ENCODE data around the gene TSPEAR. TPM values are rescaled to one million over a fixed set of nuclear protein-coding genes. Genes with fewer than 3 reads are reported as not detected.
"Not testable (repeated sequence)": the region's sequence is repeated elsewhere in the genome, so short reads cannot be mapped to it uniquely, and the experiment has no call there.

Gene TSPEAR
- total and polyA plus RNA-seq, 2 donors (not counting 1 experiment from before 2014, with no cell fraction given): not detected

DNA sequence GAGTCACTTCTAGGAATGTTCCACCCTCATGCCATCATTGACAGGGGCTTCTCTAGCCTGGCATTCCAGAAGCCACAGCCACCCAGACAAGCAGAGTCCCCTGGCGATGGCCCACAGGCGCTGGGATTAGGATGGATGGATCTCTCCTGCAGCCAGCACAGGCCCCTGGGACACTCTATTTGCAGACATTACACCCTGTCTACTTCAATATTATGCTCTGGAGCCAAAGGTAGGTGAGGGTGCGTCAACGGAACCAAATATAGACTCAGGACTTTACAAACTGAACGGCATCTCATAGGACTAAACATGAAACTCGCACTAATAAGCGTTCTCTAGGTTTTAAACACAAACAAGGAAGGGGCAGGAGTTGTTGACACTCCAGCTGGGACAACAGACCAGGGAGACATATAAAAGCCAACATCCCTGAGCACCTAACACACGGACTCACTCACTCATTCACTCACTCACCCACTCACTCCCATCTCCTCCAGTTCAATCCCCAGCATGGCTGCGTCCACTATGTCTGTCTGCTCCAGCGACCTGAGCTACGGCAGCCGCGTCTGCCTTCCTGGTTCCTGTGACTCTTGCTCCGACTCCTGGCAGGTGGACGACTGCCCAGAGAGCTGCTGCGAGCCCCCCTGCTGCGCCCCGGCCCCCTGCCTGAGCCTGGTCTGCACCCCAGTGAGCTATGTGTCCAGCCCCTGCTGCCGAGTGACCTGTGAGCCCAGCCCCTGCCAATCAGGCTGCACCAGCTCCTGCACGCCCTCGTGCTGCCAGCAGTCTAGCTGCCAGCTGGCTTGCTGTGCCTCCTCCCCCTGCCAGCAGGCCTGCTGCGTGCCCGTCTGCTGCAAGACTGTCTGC lies 111.0 kb downstream of the TSPEAR start, which contains the start of gene KRTAP10-7:
KRTAP10-7 (plus strand) TSS at position 480 of the 861 bp plus-strand sequence; CDS start at position 505, 25 bp downstream.
- H3K36me3 ChIP-seq (ENCODE audit: control insufficient read depth, insufficient read depth, low read length); H3K27me3 ChIP-seq (ENCODE audit: control insufficient read depth, insufficient read depth, low read length); H4K20me1 ChIP-seq (ENCODE audit: control insufficient read depth, extremely low read depth, insufficient read depth, low read length); H3K79me2 ChIP-seq (ENCODE audit: control insufficient read depth, insufficient read depth, low read length); H3K9me3 ChIP-seq (ENCODE audit: control insufficient read depth, insufficient read depth, low read depth, low read length); DNase-seq (ENCODE audit: low read depth in 2 of 2); H3K4me3 ChIP-seq (replicated peaks in 1 of 4; ENCODE audit: control extremely low read depth in 1 of 4, insufficient read depth in 1 of 4, low read depth in 3 of 4, low read length in 4 of 4); H3K9ac ChIP-seq (ENCODE audit: insufficient read depth, low read length); H3K4me1 ChIP-seq (ENCODE audit: control insufficient read depth, extremely low read depth, insufficient read depth, low read length); H3K4me2 ChIP-seq (ENCODE audit: extremely low read depth, insufficient read depth, low read length); H3K27ac ChIP-seq (ENCODE audit: insufficient read depth, low read length); H2AFZ ChIP-seq (ENCODE audit: low read length): not testable (repeated sequence)

DNA sequence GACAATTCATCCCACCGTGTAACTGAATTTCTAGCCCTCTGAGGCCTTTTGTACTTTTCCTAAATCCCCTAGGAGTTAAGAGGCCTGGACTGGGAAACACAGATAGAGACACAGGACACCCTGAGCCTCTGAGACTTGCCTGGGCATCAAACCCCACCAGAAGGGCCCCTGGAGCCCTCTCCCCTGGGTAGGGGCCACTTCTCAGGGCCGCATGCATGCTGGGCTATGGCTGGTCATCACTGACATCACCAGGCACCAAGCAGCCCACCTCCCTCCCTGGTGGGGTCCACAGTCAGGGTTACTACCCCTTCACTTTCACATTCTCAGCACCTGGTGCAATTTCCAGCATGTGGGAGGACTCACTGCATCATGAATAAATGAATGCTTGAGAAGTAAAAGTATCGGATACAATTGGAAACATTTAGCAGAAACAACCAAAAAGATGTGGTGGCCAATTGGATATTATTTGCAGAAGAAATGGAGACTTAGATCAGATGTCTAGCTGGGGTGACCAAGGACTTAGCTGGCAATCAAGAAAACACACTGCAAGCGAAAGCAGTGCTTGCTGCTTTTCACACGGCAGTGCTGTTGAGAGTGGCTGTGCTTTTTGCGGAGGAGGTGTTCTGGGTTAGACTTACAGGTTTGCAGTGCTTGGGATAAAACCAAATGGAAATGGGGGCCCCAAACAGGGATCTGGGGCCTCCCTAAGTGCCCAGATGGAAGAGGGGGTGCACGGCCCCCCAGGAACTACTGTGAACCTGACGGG lies 111.9 kb downstream of the TSPEAR start:
- Histone ChIP-seq H3K9ac (ENCODE audit: insufficient read depth, low read length) (no peak overlapping the region), H2AFZ (ENCODE audit: low read length) (no peak overlapping the region), H3K79me2 (ENCODE audit: control insufficient read depth, insufficient read depth, low read length) (no peaks in the 10 kb centered on the region), H3K4me1 (ENCODE audit: control insufficient read depth, extremely low read depth, insufficient read depth, low read length) (no peaks in the 10 kb centered on the region), H3K36me3 (ENCODE audit: control insufficient read depth, insufficient read depth, low read length) (no peaks in the 10 kb centered on the region), H3K27me3 (ENCODE audit: control insufficient read depth, insufficient read depth, low read length) (no peaks in the 10 kb centered on the region), H3K27ac (ENCODE audit: insufficient read depth, low read length) (no peak overlapping the region), H4K20me1 (ENCODE audit: control insufficient read depth, extremely low read depth, insufficient read depth, low read length) (no peaks in the 10 kb centered on the region), H3K4me3 (replicated peaks in 1 of 4; ENCODE audit: control extremely low read depth in 1 of 4, insufficient read depth in 1 of 4, low read depth in 3 of 4, low read length in 4 of 4) (no peak overlapping the region), H3K4me2 (ENCODE audit: extremely low read depth, insufficient read depth, low read length) (no peak overlapping the region), H3K9me3 (ENCODE audit: control insufficient read depth, insufficient read depth, low read depth, low read length) (no peaks in the 10 kb centered on the region)
- TF ChIP-seq EZH2 (IDR thresholded peaks at IDR 0.05; ENCODE audit: low read length, missing control alignments): no peak
- TF ChIP-seq, protein P1, sequence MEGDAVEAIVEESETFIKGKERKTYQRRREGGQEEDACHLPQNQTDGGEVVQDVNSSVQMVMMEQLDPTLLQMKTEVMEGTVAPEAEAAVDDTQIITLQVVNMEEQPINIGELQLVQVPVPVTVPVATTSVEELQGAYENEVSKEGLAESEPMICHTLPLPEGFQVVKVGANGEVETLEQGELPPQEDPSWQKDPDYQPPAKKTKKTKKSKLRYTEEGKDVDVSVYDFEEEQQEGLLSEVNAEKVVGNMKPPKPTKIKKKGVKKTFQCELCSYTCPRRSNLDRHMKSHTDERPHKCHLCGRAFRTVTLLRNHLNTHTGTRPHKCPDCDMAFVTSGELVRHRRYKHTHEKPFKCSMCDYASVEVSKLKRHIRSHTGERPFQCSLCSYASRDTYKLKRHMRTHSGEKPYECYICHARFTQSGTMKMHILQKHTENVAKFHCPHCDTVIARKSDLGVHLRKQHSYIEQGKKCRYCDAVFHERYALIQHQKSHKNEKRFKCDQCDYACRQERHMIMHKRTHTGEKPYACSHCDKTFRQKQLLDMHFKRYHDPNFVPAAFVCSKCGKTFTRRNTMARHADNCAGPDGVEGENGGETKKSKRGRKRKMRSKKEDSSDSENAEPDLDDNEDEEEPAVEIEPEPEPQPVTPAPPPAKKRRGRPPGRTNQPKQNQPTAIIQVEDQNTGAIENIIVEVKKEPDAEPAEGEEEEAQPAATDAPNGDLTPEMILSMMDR (conservative IDR thresholded peaks at IDR 0.05 in 1 of 2, IDR thresholded peaks at IDR 0.05 in 1 of 2; ENCODE audit: low read depth in 1 of 2, low read length in 2 of 2): no peak
- DNase-seq (ENCODE audit: low read depth in 2 of 2): no peak

DNA sequence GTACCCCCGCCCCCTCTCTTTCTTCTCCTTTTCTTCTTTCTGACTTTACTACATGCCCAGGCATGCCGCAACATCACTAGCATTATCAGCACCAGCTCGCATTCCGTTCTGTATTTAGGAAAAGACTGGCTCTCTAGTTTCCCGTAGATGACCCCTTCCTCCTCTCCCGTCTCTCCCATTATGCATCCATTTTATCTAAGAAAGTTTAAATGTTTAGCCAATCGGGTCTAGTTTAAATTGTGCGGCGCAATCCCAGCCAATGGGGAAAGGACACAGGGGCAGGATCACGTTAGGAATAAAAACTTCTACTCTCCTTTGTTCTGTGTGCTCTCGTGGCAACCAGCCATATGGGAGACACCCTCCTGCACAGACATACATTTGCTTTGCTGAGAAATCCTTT lies 113.3 kb downstream of the TSPEAR start:
- Histone ChIP-seq H3K9ac (ENCODE audit: insufficient read depth, low read length) (no peak overlapping the region), H3K27me3 (ENCODE audit: control insufficient read depth, insufficient read depth, low read length) (peaks cover under 1% of the 10 kb centered on the region), H4K20me1 (ENCODE audit: control insufficient read depth, extremely low read depth, insufficient read depth, low read length) (no peaks in the 10 kb centered on the region), H3K27ac (ENCODE audit: insufficient read depth, low read length) (no peak overlapping the region), H3K79me2 (ENCODE audit: control insufficient read depth, insufficient read depth, low read length) (no peaks in the 10 kb centered on the region), H3K9me3 (ENCODE audit: control insufficient read depth, insufficient read depth, low read depth, low read length) (no peaks in the 10 kb centered on the region), H2AFZ (ENCODE audit: low read length) (no peak overlapping the region), H3K4me1 (ENCODE audit: control insufficient read depth, extremely low read depth, insufficient read depth, low read length) (no peaks in the 10 kb centered on the region), H3K4me2 (ENCODE audit: extremely low read depth, insufficient read depth, low read length) (no peak overlapping the region), H3K36me3 (ENCODE audit: control insufficient read depth, insufficient read depth, low read length) (no peaks in the 10 kb centered on the region), H3K4me3 (replicated peaks in 1 of 4; ENCODE audit: control extremely low read depth in 1 of 4, insufficient read depth in 1 of 4, low read depth in 3 of 4, low read length in 4 of 4) (no peak overlapping the region)
- DNase-seq (ENCODE audit: low read depth in 2 of 2): peak in 1 of 2 donors; percentile 4
- TF ChIP-seq EZH2 (IDR thresholded peaks at IDR 0.05; ENCODE audit: low read length, missing control alignments): no peak
- TF ChIP-seq, protein P1 (conservative IDR thresholded peaks at IDR 0.05 in 1 of 2, IDR thresholded peaks at IDR 0.05 in 1 of 2; ENCODE audit: low read depth in 1 of 2, low read length in 2 of 2): no peak

Data from fibroblast of lung (primary cell).